Measurements from ENCODE around the gene CD47.

- TF ChIP-seq, protein P1, sequence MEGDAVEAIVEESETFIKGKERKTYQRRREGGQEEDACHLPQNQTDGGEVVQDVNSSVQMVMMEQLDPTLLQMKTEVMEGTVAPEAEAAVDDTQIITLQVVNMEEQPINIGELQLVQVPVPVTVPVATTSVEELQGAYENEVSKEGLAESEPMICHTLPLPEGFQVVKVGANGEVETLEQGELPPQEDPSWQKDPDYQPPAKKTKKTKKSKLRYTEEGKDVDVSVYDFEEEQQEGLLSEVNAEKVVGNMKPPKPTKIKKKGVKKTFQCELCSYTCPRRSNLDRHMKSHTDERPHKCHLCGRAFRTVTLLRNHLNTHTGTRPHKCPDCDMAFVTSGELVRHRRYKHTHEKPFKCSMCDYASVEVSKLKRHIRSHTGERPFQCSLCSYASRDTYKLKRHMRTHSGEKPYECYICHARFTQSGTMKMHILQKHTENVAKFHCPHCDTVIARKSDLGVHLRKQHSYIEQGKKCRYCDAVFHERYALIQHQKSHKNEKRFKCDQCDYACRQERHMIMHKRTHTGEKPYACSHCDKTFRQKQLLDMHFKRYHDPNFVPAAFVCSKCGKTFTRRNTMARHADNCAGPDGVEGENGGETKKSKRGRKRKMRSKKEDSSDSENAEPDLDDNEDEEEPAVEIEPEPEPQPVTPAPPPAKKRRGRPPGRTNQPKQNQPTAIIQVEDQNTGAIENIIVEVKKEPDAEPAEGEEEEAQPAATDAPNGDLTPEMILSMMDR (IDR thresholded peaks at IDR 0.05) = no peak
- TF ChIP-seq ATF2 (CRISPR knock-in tag; IDR thresholded peaks at IDR 0.05; ENCODE audit: borderline replicate concordance, low read depth) = no peak
- no peak for TF ChIP-seq CREB1 (CRISPR knock-in tag; IDR thresholded peaks at IDR 0.05)
- TF ChIP-seq NR3C1 (CRISPR knock-in tag; conservative IDR thresholded peaks at IDR 0.05; ENCODE audit: low read depth) = no peak
Observed at GRCh38 chr3:108079043-108079442, 11.8 kb downstream of the CD47 start.
